ENCODE results near the gene CLTC. TPM values are rescaled to one million over a fixed set of nuclear protein-coding genes. Genes with fewer than 3 reads are reported as not detected.

CLTC gene
- total RNA-seq, 1 donor from 2014 or later, result 88.7 TPM

DNA sequence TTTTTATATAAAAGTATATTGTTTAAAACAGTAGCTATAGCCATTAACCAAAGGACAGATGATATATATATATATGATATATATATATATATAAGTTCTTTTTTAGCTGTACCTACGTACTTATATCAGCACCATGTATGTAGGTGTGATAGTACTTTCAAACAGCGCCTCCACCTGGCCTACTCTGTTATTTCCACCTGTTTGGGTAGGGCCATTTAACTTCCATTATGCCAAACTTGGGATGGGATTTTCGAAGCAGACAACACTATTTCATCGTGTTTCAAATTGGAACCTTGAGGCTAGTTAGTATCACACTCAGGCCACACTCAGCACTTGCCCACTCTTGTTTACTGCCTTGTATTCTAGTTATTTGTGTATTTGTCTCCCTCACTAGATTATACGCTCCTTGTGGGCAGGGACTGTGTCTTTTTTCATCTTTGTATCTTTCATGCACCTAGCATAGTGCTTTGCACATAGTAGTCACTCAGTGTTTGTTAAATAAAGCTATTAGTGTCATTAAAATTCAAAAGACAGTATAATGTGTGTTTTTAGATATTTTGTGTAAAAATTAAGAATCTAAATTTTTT lies 11.8 kb upstream of the CLTC start:
- intact Hi-C loops (cut with DNase I), result no loop called here
- peaks cover 25 to 34% of the 10 kb centered on the region in 2 donors for H3K36me3 ChIP-seq
- TF ChIP-seq, protein P1, sequence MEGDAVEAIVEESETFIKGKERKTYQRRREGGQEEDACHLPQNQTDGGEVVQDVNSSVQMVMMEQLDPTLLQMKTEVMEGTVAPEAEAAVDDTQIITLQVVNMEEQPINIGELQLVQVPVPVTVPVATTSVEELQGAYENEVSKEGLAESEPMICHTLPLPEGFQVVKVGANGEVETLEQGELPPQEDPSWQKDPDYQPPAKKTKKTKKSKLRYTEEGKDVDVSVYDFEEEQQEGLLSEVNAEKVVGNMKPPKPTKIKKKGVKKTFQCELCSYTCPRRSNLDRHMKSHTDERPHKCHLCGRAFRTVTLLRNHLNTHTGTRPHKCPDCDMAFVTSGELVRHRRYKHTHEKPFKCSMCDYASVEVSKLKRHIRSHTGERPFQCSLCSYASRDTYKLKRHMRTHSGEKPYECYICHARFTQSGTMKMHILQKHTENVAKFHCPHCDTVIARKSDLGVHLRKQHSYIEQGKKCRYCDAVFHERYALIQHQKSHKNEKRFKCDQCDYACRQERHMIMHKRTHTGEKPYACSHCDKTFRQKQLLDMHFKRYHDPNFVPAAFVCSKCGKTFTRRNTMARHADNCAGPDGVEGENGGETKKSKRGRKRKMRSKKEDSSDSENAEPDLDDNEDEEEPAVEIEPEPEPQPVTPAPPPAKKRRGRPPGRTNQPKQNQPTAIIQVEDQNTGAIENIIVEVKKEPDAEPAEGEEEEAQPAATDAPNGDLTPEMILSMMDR (IDR thresholded peaks at IDR 0.05), result no peak

DNA sequence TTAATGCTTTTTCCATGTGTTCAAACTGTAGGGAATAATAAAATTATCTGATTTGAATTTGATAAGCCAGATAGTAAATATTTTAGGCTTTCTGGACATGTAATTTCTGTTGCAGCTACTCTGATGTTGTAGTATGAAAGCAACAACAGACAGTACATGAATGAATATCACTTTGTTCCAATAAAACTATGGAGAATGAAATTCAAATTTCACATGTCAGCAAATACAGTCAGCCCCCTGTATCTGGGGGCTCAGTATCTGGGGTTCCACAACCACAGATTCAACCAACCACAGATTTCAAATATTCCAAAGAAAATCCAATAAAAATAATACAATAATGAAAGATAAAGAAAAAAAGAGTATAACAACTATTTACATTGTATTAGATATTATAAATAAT lies 8.2 kb upstream of the CLTC start:
- Histone ChIP-seq H3K36me3 (peaks cover 10 to 13% of the 10 kb centered on the region in 2 donors), H3K27ac (no peak overlapping the region), H3K9me3 (no peaks in the 10 kb centered on the region), H3K27me3 (no peaks in the 10 kb centered on the region), H3K4me1 (no peaks in the 10 kb centered on the region), H3K4me3 (no peak overlapping the region)
- TF ChIP-seq, protein P1 (IDR thresholded peaks at IDR 0.05), result no peak
- no peak for DNase-seq (ENCODE audit: low spot score in 2 of 2)
- intact Hi-C loops (cut with DNase I), result no loop called here

More for the DNA sequence above, 11.8 kb upstream of the CLTC start:
- Histone ChIP-seq H3K4me1 (no peaks in the 10 kb centered on the region), H3K9me3 (no peaks in the 10 kb centered on the region), H3K4me3 (no peak overlapping the region), H3K27me3 (no peaks in the 10 kb centered on the region), H3K27ac (no peak overlapping the region)
- DNase-seq (ENCODE audit: low spot score in 2 of 2), result no peak

DNA sequence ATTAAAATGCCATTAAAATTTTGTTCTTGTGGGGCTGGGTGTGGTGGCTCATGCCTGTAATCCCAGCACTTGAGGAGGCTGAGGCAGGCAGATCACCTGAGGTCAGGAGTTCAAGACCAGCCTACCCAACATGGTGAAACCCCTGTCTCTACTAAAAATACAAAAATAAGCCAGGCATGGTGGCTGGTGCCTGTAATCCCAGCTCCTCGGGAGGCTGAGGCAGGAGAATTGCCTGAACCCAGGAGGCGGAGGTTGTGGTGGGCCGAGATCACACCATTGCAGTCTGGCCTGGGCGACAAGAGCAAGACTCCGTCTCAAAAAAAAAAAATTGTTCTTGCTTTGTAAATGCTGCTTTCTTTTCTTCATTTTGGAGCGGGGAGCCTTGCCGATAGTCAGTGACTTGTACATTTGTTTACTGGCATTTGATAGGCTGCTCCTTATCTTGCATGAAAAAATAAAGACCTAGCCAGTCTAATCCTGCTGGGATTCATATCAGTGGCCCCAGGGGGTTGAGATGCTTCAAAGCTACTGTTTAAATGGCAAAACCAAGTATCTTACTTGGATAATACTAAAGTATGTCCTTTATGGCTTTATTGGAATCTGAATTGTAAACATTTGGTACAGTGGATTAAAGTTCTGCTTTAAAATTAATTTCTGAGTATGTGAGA lies 3.3 kb upstream of the CLTC start:
- H3K27me3 ChIP-seq, result no peaks in the 10 kb centered on the region
- H3K4me3 ChIP-seq, result no peak overlapping the region
- intact Hi-C loops (cut with DNase I), result loop anchor here (5.0 kb wide), 1 partner anchor 49 kb away; the partner anchor contains the start of gene DHX40
- no peak overlapping the region for H3K27ac ChIP-seq
- H3K4me1 ChIP-seq, result peaks cover 3 to 4% of the 10 kb centered on the region in 2 donors
- H3K9me3 ChIP-seq, result no peaks in the 10 kb centered on the region
- TF ChIP-seq, protein P1 (IDR thresholded peaks at IDR 0.05), result no peak
- no peaks in the 10 kb centered on the region for H3K36me3 ChIP-seq
- DNase-seq (ENCODE audit: low spot score in 2 of 2), result no peak

DNA sequence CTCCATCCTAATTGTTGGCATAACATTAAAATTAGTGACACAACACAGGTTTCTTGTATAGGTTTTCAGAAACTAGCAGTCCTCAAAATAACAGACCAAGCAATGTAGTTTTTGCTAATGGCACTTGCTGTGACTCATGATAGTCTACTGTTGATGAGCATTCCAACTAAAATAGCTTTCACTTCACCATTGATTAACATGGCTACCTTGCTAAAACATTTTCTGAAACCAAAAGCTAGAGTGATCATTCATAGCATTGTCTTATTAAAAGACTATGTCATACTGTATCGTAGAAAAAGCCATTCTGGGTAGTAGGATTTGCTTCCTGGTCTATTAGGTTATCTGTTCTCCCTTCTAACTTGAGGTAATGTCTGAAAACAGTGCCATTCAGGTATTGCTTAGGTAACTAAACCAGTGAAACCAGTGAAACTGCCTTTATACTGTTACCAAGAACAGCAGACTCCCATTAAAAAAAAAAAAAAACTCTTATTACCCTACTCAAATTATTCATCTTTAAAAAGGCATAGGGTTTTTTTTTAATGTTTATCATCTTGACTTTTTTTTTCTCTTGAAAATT lies 2.5 kb upstream of the CLTC start:
- TF ChIP-seq, protein P1 (IDR thresholded peaks at IDR 0.05), result no peak
- H3K4me1 ChIP-seq, result peaks cover 5 to 13% of the 10 kb centered on the region in 2 donors
- intact Hi-C loops (cut with DNase I), result loop anchor here (5.0 kb wide), 1 partner anchor 50 kb away; the partner anchor contains the start of gene DHX40
- H3K36me3 ChIP-seq, result no peaks in the 10 kb centered on the region
- no peaks in the 10 kb centered on the region for H3K27me3 ChIP-seq
- peak overlapping the region in 1 of 2 donors; percentile 98 for H3K27ac ChIP-seq
- no peak overlapping the region for H3K4me3 ChIP-seq
- no peaks in the 10 kb centered on the region for H3K9me3 ChIP-seq
- no peak for DNase-seq (ENCODE audit: low spot score in 2 of 2)

DNA sequence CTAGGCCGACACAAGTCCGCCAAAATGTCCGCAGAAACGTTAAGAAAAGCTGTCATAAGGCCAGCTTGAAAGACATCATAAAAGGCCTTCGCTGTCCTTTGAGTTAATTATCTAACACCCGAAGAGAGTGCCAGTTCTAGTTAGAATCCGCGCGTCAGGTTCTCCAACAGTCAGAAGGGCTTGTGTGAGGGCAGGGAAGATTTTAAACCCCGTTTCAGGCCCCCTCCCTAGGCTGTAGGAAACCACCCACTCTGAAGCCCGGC lies 729 bp upstream of the CLTC start:
- TF ChIP-seq, protein P1 (IDR thresholded peaks at IDR 0.05), result no peak
- no peaks in the 10 kb centered on the region for H3K36me3 ChIP-seq
- peaks cover 9 to 29% of the 10 kb centered on the region in 2 donors for H3K4me1 ChIP-seq
- no peak for DNase-seq (ENCODE audit: low spot score in 2 of 2)
- no peaks in the 10 kb centered on the region for H3K27me3 ChIP-seq
- peak overlapping the region; percentile 73 to 97 for H3K4me3 ChIP-seq
- intact Hi-C loops (cut with DNase I), result loop anchor here (1.0 to 5.0 kb wide), 4 partner anchors 24 to 88 kb away; partner anchors contain the start of genes DHX40, PTRH2 and VMP1
- H3K9me3 ChIP-seq, result no peaks in the 10 kb centered on the region
- peak overlapping the region; percentile 98 to 99 for H3K27ac ChIP-seq
